H1 (cell line): ENCODE measurements around the gene HSDL2. TPM values are rescaled to one million over a fixed set of nuclear protein-coding genes. Genes with fewer than 3 reads are reported as not detected.
"Not testable (repeated sequence)": the region's sequence is repeated elsewhere in the genome, so short reads cannot be mapped to it uniquely, and the experiment has no call there.

Experiments used
- CTCF ChIA-PET: fragments of 300-600 bp; sonication (Branson Sonifier 250); formaldehyde crosslinking; loops from one replicate; lab custom pipeline; 2021; ENCODE audit not compliant: partially characterized antibody; lab: Charles Lee
- POLR2A ChIA-PET: fragments of 300-600 bp; sonication (Branson Sonifier 250); formaldehyde crosslinking; loops from one replicate; lab custom pipeline; 2021; ENCODE audit warnings: inconsistent platforms; ENCODE audit not compliant: partially characterized antibody; lab: Charles Lee
- DNase-seq, 2 experiments: peaks; one replicate each; pipeline versions ENCODE4 v3.0.0 to v3.0.0-alpha.2; 2010 to 2022; ENCODE audit warnings: low spot score in 2 of 2, low read depth in 1 of 2, mixed read lengths in 1 of 2
- FAIRE-seq: peaks from 2 replicates; lab custom pipeline; 2011; peaks lifted over from hg19 to GRCh38; lab: Jason Lieb, UNC
- H2AFZ ChIP-seq: 2 replicates; pipeline ENCODE4 v1.8.1; 2012; ENCODE audit warnings: low read length, inconsistent platforms
- H2AK5ac ChIP-seq: 2 replicates; pipeline ENCODE4 v1.6.1; 2013; ENCODE audit warnings: low read depth, low read length
- H2BK120ac ChIP-seq: replicated peaks from 2 replicates; pipeline ENCODE3; 2013; ENCODE audit warnings: low read depth, low read length, inconsistent platforms
- H2BK12ac ChIP-seq: 2 replicates; pipeline ENCODE4 v1.6.1; 2013; ENCODE audit warnings: low read depth, low read length
- H2BK15ac ChIP-seq: 2 replicates; pipeline ENCODE4 v1.6.1; 2013; ENCODE audit warnings: low read length
- H2BK20ac ChIP-seq: 2 replicates; pipeline ENCODE4 v1.6.1; 2013; ENCODE audit warnings: low read length
- H2BK5ac ChIP-seq: 2 replicates; pipeline ENCODE4 v1.6.1; 2013; ENCODE audit warnings: low read depth, low read length
- H3K14ac ChIP-seq: 2 replicates; pipeline ENCODE4 v1.6.1; 2013; ENCODE audit warnings: inconsistent platforms; ENCODE audit not compliant: insufficient read length
- H3K18ac ChIP-seq: 2 replicates; pipeline ENCODE4 v1.6.1; 2013; ENCODE audit warnings: low read length; ENCODE audit errors: extremely low read depth
- H3K23ac ChIP-seq: 2 replicates; pipeline ENCODE4 v1.6.1; 2013; ENCODE audit warnings: inconsistent platforms; ENCODE audit not compliant: insufficient read length
- H3K23me2 ChIP-seq: 2 replicates; pipeline ENCODE4 v1.6.1; 2013; ENCODE audit warnings: low read depth, low read length
- H3K27ac ChIP-seq: 2 replicates; pipeline ENCODE4 v1.6.1; 2011; ENCODE audit warnings: low read depth, low read length, inconsistent platforms
- H3K27me3 ChIP-seq, 4 experiments: replicated peaks in 1 of 4; 1 replicate in 1 of 4; 2 replicates in 3 of 4; pipeline versions ENCODE4 v1.6.1 to v1.8.1; 2011 to 2013; ENCODE audit warnings: low read length in 3 of 4, mild to moderate bottlenecking in 3 of 4, inconsistent platforms in 2 of 4, mixed read lengths in 2 of 4, moderate library complexity in 1 of 4; ENCODE audit not compliant: control insufficient read depth in 3 of 4, insufficient read depth in 3 of 4; ENCODE audit errors: extremely low read depth in 1 of 4
- H3K36me3 ChIP-seq, 4 experiments: 2 replicates each; pipeline versions ENCODE4 v1.6.1 to v1.8.1; 2011 to 2013; ENCODE audit warnings: mild to moderate bottlenecking in 4 of 4, low read length in 3 of 4, moderate library complexity in 2 of 4, control low read depth in 1 of 4, inconsistent platforms in 1 of 4; ENCODE audit not compliant: insufficient read depth in 4 of 4, control insufficient read depth in 2 of 4
- H3K4ac ChIP-seq: replicated peaks from 2 replicates; pipeline ENCODE3; 2013; ENCODE audit warnings: low read length, low read depth, mixed read lengths, inconsistent platforms; ENCODE audit not compliant: insufficient read length
- H3K4me1 ChIP-seq, 4 experiments: replicated peaks in 1 of 4; 1 replicate in 1 of 4; 2 replicates in 3 of 4; pipeline versions ENCODE4 v1.6.1 to v1.8.1; 2011 to 2013; ENCODE audit warnings: low read length in 3 of 4, inconsistent platforms in 2 of 4, mixed read lengths in 1 of 4; ENCODE audit not compliant: insufficient read depth in 4 of 4, control insufficient read depth in 3 of 4
- H3K4me2 ChIP-seq, 2 experiments: 2 replicates each; pipeline versions ENCODE4 v1.6.1 to v1.8.1; 2011 to 2013; ENCODE audit warnings: low read depth in 2 of 2, low read length in 2 of 2, control low read depth in 1 of 2, inconsistent platforms in 1 of 2, mild to moderate bottlenecking in 1 of 2; ENCODE audit not compliant: insufficient read depth in 1 of 2
- H3K4me3 ChIP-seq, 4 experiments: fragments of 200-600, 300-600 bp in 1 of 4; sonication (generic), shearing (Covaris generic), sonication (Bioruptor Twin) in 1 of 4; 2 replicates each; pipeline versions ENCODE4 v1.5.1 to v1.8.1; 2011 to 2016; ENCODE audit warnings: low read length in 4 of 4, low read depth in 3 of 4, control low read depth in 2 of 4, inconsistent platforms in 2 of 4, mild to moderate bottlenecking in 2 of 4, mixed read lengths in 1 of 4, moderate library complexity in 1 of 4; ENCODE audit not compliant: insufficient read depth in 2 of 4; ENCODE audit errors: extremely low read depth in 1 of 4
- H3K56ac ChIP-seq: replicated peaks from 2 replicates; pipeline ENCODE3; 2013; ENCODE audit warnings: low read depth, mild to moderate bottlenecking, mixed read lengths, low read length, inconsistent platforms; ENCODE audit not compliant: insufficient read length
- H3K79me1 ChIP-seq: 2 replicates; pipeline ENCODE4 v1.6.1; 2013; ENCODE audit warnings: low read depth, low read length, control low read depth
- H3K79me2 ChIP-seq, 2 experiments: 2 replicates each; pipeline versions ENCODE4 v1.6.1 to v1.8.1; 2012 to 2013; ENCODE audit warnings: low read length in 2 of 2, mild to moderate bottlenecking in 2 of 2, inconsistent platforms in 1 of 2; ENCODE audit not compliant: insufficient read depth in 2 of 2, control insufficient read depth in 1 of 2
- H3K9ac ChIP-seq, 4 experiments: replicated peaks in 1 of 4; 1 replicate in 1 of 4; 2 replicates in 3 of 4; pipeline versions ENCODE4 v1.6.1 to v1.8.1; 2011 to 2013; ENCODE audit warnings: low read depth in 3 of 4, low read length in 3 of 4, control low read depth in 2 of 4, mild to moderate bottlenecking in 2 of 4, moderate library complexity in 2 of 4, inconsistent platforms in 1 of 4; ENCODE audit errors: extremely low read depth in 1 of 4
- H3K9me3 ChIP-seq, 2 experiments: 2 replicates each; pipeline versions ENCODE4 v1.6.1 to v1.8.1; 2012 to 2013; ENCODE audit warnings: mild to moderate bottlenecking in 2 of 2, moderate library complexity in 2 of 2, control low read depth in 1 of 2, inconsistent platforms in 1 of 2, low read depth in 1 of 2, low read length in 1 of 2, mixed read lengths in 1 of 2; ENCODE audit not compliant: insufficient read depth in 2 of 2
- H4K20me1 ChIP-seq, 2 experiments: replicated peaks in 1 of 2; 2 replicates each; pipeline versions ENCODE3 to v1.8.1; 2011 to 2013; ENCODE audit warnings: inconsistent platforms in 2 of 2, low read length in 2 of 2, mild to moderate bottlenecking in 1 of 2; ENCODE audit not compliant: insufficient read depth in 2 of 2, control insufficient read depth in 1 of 2
- H4K5ac ChIP-seq: 2 replicates; pipeline ENCODE4 v1.6.1; 2013; ENCODE audit warnings: low read length, low read depth, mixed read lengths, inconsistent platforms; ENCODE audit not compliant: insufficient read length
- H4K8ac ChIP-seq: 2 replicates; pipeline ENCODE4 v1.8.0; 2013; ENCODE audit warnings: mild to moderate bottlenecking, moderate library complexity, low read length, inconsistent platforms; ENCODE audit not compliant: insufficient read depth; ENCODE audit errors: extremely low read depth
- H4K91ac ChIP-seq: replicated peaks from 2 replicates; pipeline ENCODE3; 2013; ENCODE audit warnings: low read length, mixed read lengths, inconsistent platforms; ENCODE audit not compliant: insufficient read length
- WGBS, 2 experiments: shearing (Covaris generic) in 1 of 2; methylation state at CpG; one replicate each; pipeline versions ENCODE4 v1.1.6 to v1.1.7; 2013 to 2015; ENCODE audit warnings: low lambda C conversion rate in 2 of 2, mixed read lengths in 2 of 2, inconsistent platforms in 1 of 2, low coverage in 1 of 2, missing lambda C conversion rate in 1 of 2; ENCODE audit not compliant: insufficient replicate concordance in 2 of 2, insufficient coverage in 1 of 2, insufficient read length in 1 of 2; ENCODE audit errors: extremely low coverage in 1 of 2, missing lambda C conversion rate in 1 of 2; 5-methylcytosine and 5-hydroxymethylcytosine counted together
- polyA plus RNA-seq, 7 experiments: library from polyadenylated mRNA; depleted of rRNA in 3 of 7; stranded (reverse) in 5 of 7; unstranded in 2 of 7; fragments of >200 nt in 5 of 7; fragments of 200-250 nt in 2 of 7; gene quantifications; 1 replicate in 5 of 7; 2 replicates in 1 of 7; 4 replicates in 1 of 7; pipeline versions ENCODE4 v1.2.1 to v1.2.3, GENCODE V29; 2011 to 2013; ENCODE audit warnings: missing spikeins in 2 of 7, mixed read lengths in 2 of 7
- total RNA-seq: library from RNA; stranded (reverse); fragmentation: NEBNext Ultra II Directional; extraction: Animal tissue kit (Norgen Biotek cat#: 25700); gene quantifications from 2 replicates; pipeline ENCODE4 v1.2.1, GENCODE V29; 2021

The HSDL2 gene
- total and polyA plus RNA-seq, 2 of the 8 experiments (the other 6 are each of a cell fraction or from before 2014, with no cell fraction given) = 6.6 to 15.4 TPM

- POLR2A ChIA-PET, H2BK5ac ChIP-seq, H3K27ac ChIP-seq, H2AFZ ChIP-seq, H4K5ac ChIP-seq, H3K9ac ChIP-seq, H3K4ac ChIP-seq, H3K23me2 ChIP-seq, H3K9me3 ChIP-seq, H3K4me1 ChIP-seq, H2AK5ac ChIP-seq, H2BK12ac ChIP-seq, H2BK20ac ChIP-seq, H4K91ac ChIP-seq, H3K79me1 ChIP-seq, H3K4me3 ChIP-seq, H4K20me1 ChIP-seq, H2BK15ac ChIP-seq, DNase-seq, H3K23ac ChIP-seq, H2BK120ac ChIP-seq, H4K8ac ChIP-seq, H3K14ac ChIP-seq, H3K36me3 ChIP-seq, H3K18ac ChIP-seq, H3K4me2 ChIP-seq, H3K27me3 ChIP-seq, H3K56ac ChIP-seq: not testable (repeated sequence)
- CTCF ChIA-PET = interaction anchor here (0.6 kb wide), 1 partner anchor 392 kb away, joined by 3 read pairs; no protein-coding TSS in a partner anchor
- WGBS, 2 experiments = 94% methylated on average over 2 of the region's 4 CpGs; no CpG with 5 or more reads in 1 of the 2 experiments
- H3K79me2 ChIP-seq = peaks cover 13 to 66% of the 10 kb centered on the region in 2 experiments; a peak in 3 of 4 replicates
- FAIRE-seq = peak; percentile 70
Measured at GRCh38 chr9:112512377-112512776, 132.5 kb downstream of the HSDL2 start.
